HG03442 (cell line): Measurements from ENCODE around the gene MAFG.

Experiments
- ATAC-seq: cut with Tn5 transposase; IDR thresholded peaks from one replicate; pipeline ENCODE4 v1.9.1; 2021; ENCODE audit warnings: mild to moderate bottlenecking, moderate library complexity; ENCODE audit not compliant: unreplicated experiment

The MAFG gene

DNA sequence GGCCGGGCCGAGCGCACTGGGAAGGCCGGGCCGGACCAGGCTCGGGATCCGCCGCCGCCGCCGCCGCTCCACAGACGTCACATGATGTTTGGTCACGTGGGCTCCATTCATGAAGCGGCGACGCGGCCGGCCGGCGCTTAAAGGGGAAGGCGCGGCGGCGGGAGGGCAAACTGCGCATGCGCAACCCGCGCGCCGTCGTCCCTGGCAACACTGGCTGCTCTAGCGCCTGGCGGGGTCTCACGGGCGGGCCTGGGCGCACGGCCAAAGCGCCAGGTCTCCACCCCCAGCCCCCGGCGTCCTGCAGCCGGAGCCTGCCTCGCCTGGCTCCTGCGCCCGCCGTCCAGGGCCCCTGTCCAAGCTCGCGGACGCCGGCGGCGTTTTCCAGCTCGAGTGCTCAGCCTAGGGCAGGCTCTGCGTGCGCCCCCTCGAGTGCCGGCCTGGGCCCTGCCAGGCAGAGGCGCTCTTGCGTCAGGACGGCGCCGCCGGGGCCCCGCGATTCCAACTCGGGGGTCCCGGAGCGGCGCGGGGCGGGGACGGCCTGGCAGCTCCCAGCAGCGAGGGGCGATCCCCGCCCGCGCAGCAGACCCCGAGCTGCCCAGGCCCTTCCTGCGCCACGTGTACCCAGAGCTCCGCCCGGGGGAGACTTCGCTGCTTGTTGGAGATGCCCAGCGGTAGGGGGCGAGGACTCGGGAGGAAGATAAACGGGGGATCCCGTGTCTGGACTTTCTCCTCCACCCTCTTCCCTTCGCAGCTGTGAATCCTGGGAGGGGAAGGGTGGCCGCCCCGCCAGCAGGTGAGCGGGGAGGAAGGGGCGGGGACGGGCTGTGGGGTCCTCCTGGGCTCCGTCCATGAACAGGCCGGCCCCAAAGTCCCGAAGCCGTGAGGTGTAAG lies at the start of gene MAFG:
Gene MAFG, minus strand, starts transcription at position 83 of the 891 bp plus-strand sequence. CDS start 4,550 bp downstream, outside the sequence.
- peak; percentile 59 for ATAC-seq

GRCh38 chr17:81976332-81977210 lies 49.0 kb upstream of the MAFG start:
- no peak for ATAC-seq

- ATAC-seq = no peak
Measured at GRCh38 chr17:81973432-81973831, 45.9 kb upstream of the MAFG start.

DNA sequence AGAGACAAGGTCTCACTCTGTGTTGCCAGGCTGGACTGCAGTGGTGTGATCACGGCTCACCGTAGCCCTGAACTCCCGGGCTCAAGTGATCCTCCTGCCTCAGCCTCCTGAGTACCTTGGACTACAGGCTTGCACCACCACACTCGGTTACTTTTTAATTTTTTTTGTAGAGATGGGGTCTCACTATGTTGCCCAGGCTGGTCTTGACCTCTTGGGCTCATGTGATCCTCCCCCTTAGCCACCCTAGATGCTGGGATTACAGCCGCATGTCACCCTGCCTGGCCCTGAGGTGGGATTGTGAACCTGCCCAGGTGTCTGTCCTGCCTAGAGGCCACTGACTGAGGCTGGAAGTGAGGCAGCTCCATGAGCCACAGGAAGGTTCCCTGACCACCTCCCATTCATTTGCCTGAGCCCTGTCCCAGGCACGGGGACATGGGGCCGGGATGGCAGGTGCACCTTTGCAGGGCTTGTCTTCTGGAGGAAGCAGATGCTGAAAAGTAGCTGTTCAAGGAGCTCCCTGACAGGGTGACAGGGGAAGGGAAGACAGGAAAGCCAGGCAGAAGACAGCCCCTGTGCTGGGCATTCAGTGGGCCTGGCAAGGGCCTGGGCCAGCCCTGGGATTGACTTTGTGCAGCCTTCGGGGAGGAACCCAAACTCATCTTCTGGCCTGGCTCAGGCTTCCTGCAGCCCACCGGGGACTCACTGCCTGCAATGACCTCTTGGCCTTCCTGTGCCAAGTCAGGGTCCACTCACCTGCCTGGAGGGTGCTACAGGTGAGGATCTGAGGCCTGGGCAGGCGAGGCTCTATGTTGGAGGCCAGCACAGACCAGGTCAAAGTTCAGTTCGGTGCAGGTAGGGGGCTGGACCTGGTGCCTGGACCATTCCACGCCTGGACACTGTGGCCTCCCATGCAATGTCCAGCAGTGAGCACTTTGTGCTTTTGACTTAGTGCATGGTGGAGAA lies 41.6 kb upstream of the MAFG start:
- no peak for ATAC-seq

DNA sequence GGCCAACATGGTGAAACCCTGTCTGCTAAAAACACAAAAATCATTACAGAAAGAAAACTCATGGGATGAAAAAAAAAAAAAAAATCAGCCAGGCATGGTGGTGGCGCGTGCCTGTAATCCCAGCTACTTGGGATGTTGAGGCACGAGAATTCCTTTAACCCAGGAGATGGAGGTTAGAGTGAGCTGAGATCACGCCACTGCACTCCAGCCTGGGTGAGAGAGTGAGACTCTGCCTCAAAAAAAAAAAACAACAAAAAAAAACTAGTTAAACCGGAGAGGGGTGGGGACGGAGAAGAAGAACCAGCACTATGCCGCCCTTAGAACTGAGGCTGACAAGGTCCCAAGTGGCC lies 40.8 kb upstream of the MAFG start:
- no peak for ATAC-seq

GRCh38 chr17:81967533-81968395 lies 40.2 kb upstream of the MAFG start:
- peak; percentile 58 for ATAC-seq

DNA sequence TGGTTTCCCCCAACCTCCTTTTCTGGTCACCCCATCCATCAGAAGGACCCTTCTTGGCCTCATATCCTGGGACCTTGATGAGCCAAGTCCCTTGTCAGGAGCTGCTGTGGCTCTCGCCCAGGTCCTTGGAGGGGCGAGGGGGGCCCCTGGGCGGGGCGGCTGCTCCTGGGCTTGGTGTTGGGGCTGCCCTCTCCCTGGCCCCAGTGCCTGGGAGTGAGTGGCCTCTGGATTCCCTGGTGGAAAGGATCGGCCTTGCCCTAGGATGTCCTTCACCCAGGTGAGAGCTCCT lies 39.7 kb upstream of the MAFG start:
- ATAC-seq = no peak

DNA sequence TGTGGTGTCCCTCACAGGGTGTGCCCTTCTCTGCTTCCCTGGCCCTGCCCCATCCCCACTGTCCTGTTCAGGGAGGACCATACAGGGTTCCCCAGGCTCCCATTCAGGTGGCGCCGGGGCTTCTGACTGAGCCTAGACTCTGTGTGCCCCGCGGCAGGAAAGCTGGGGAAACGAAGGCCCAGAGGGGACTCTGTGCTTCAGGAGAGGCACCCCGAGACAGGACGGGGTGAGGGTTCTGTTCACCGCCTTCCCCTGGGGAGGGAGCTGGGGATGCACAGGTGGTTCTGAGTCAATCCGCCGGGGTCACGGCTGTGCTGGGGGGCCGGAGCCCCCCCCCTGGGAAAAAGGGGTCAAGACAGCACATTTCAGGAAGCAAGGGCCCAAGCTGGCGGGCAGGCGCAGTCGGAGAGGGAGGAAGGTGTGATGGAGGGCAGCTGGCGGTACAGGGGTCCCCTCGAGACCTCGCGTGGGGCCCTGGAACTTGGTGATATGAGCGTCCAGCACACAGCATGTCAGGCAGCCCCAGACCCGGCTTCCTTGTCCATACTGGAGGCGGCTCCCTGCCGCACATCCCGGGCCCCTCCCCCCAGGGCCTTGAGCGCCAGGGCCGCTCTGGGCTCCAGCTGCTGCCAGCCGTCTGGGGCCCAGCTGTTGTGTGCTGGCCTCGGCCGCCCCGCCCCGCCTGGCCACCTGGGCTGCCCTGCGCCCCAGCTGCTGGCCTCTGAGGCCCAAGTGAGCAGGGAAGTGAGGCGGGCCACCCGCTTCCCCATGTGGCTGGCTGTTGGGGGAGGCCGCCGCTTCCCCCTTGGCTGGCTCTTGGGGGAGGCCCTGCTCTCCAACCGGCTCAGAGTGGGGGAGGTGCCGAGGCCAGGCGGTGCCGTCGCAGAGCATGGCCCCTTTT lies 39.1 kb upstream of the MAFG start:
- ATAC-seq = no peak

- ATAC-seq = no peak
Measured at GRCh38 chr17:81964081-81964849, 36.7 kb upstream of the MAFG start.

- no peak for ATAC-seq
Measured at GRCh38 chr17:81962499-81963441, 35.2 kb upstream of the MAFG start.

DNA sequence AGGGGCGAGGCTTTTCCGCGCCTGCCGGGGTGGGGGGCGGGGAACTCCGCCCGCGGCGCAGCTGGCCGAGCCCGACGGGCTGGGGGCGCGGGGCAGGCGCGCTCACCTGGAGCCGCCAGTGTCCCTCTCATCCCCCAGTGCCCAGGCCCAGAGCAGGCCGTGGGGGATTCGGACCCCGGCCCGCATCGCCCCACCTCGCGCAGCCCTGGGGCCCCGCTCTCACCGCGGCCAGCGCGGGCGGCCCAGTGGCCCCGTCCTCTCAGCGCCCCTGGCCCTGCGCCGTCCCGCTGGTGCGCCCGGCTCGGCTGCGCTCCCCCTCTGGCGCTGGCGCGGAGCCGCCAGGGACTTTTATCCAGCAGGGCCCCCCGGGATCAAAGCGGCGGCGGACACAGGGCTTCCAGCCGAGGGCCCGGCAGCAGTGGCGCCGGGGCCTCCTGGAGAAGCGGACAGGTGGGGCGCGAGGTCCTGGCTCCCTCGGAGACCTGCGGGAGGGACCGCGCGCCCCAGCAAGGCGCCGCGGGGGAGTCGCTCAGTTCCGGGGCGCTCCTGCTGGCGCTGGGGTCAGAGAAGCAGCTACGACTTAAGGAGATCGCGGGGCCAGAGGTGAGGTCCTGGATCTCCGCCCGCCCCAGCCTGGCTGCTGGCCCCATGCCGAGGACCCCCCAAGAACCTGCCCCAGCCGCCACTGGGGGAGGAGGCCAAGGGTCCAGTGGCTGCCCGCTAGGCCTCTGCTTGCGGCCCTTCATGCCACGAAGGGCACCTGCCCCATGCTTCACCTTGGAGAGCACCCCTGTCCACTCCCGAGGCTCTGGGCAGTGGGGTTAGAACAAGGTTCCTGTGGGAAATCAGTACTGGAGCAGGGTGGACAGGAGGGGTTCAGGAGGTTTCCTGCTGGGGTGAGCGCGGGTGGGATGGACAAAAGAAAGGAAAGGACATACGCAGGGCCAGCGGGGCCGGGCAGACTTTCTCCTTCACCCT lies 34.3 kb upstream of the MAFG start:
- ATAC-seq = no peak

DNA sequence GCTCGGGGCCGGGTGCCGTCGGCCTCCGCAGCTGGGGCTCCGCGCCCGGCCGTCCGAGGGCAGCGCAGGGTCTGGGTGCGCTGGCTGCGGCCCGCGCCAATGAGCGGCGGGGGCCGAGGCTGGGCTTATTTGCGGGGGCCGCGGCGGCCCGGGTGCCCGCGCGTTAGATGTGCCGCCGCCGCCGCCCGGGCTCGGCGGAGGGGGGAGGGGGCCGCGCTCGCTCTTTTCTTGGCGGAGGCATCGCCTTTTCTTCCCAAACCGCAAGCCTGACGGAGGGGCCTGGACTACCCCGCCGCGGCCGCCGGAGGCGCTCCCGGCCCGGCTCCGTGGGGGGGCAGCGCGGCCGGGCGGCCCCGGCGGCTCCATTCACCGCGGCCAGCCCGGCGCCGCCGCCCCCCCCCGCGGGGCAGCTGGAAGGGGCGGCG lies 33.6 kb upstream of the MAFG start, which contains the start of gene NOTUM:
Gene NOTUM, minus strand, starts transcription at position 101 of the 425 bp plus-strand sequence. CDS start 278 bp downstream, outside the sequence.
- no peak for ATAC-seq

DNA sequence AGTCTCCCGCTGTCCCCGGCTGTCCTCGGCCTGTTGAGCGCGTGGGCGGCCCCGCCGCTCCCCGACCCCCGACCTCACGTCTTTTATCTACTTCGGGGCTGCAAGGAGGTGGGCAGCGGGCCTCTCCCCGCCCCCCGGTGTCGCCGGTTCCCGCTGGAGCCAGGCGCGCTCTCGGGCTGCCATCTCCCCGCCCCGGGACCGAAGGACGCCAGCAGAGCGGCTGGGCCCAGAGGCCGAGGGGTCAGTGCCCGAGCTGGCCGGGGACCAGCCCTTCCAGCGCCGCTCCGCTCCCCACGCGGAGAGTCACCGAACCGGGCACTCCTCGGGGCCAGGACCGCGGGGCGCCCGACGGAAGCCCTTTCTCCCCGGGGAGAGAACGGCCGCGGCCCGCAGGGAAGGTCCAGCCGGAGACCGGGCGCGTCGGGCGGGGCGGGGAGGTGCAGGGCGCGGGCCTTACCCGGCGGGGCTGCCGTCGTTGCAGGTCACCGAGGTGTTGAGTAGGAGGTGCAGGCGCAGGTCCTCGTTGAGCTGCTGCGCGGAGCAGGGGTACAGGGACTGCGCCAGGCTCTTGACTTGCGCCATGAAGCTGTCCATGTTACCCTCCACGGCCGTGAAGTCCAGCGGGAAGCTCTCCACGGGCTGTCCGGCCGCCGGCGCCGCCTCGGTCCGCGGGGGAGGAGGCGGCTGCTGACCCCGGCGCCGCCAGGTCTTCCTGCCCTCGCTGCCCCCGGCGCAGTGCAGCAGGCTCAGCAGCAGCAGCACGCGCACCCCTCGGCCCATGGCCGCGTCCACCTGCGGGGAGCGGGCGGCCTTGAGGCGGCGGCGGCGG lies 32.8 kb upstream of the MAFG start:
- peak; percentile 8 for ATAC-seq

- ATAC-seq = peak; percentile 64
Measured at GRCh38 chr17:81959362-81960129, 32.0 kb upstream of the MAFG start.
